Neuronal stem cell (in vitro differentiated cells): ENCODE data around the gene FABP6.
"Not testable (repeated sequence)": the region's sequence is repeated elsewhere in the genome, so short reads cannot be mapped to it uniquely, and the experiment has no call there.

Experiments
- DNase-seq: peaks from one replicate; pipeline ENCODE4 v3.0.0-alpha.2; 2013; ENCODE audit warnings: low spot score
- H2AFZ ChIP-seq: one replicate; pipeline ENCODE4 v1.6.1; 2013; ENCODE audit warnings: mild to moderate bottlenecking, low read length, inconsistent platforms
- H2AK5ac ChIP-seq: 2 replicates; pipeline ENCODE4 v1.6.1; 2013; ENCODE audit warnings: low read depth, mild to moderate bottlenecking, inconsistent platforms, low read length, moderate library complexity, mixed read lengths
- H2BK120ac ChIP-seq: 2 replicates; pipeline ENCODE4 v1.6.1; 2013; ENCODE audit warnings: low read depth, mild to moderate bottlenecking, inconsistent platforms, low read length, moderate library complexity, mixed read lengths
- H2BK12ac ChIP-seq: one replicate; pipeline ENCODE4 v1.6.1; 2013; ENCODE audit warnings: low read length, inconsistent platforms
- H2BK15ac ChIP-seq: 2 replicates; pipeline ENCODE4 v1.6.1; 2013; ENCODE audit warnings: mild to moderate bottlenecking, low read length, inconsistent platforms, mixed read lengths
- H2BK5ac ChIP-seq: one replicate; pipeline ENCODE4 v1.6.1; 2013; ENCODE audit warnings: inconsistent platforms, mild to moderate bottlenecking, low read length, moderate library complexity
- H3K14ac ChIP-seq: one replicate; pipeline ENCODE4 v1.6.1; 2013; ENCODE audit warnings: low read length, inconsistent platforms
- H3K18ac ChIP-seq: 2 replicates; pipeline ENCODE4 v1.6.1; 2013; ENCODE audit warnings: low read length, inconsistent platforms
- H3K23ac ChIP-seq: 2 replicates; pipeline ENCODE4 v1.6.1; 2013; ENCODE audit warnings: low read depth, mild to moderate bottlenecking, mixed read lengths, low read length, inconsistent platforms; ENCODE audit not compliant: poor library complexity
- H3K27ac ChIP-seq: replicated peaks from 3 replicates; pipeline ENCODE4 v1.5.1; 2013; ENCODE audit warnings: low read length, inconsistent platforms
- H3K27me3 ChIP-seq, 3 experiments: 2 replicates each; pipeline ENCODE4 v1.6.1; 2013; ENCODE audit warnings: low read length in 3 of 3, mild to moderate bottlenecking in 2 of 3, inconsistent platforms in 1 of 3, low read depth in 1 of 3, mixed read lengths in 1 of 3, moderate library complexity in 1 of 3; ENCODE audit not compliant: control insufficient read depth in 3 of 3, insufficient read depth in 3 of 3
- H3K36me3 ChIP-seq, 2 donors: replicated peaks in 1 of 2; 2 replicates each; pipeline ENCODE4 v1.6.1; 2013; ENCODE audit warnings: low read length in 2 of 2; ENCODE audit not compliant: control insufficient read depth in 2 of 2, insufficient read depth in 2 of 2
- H3K4ac ChIP-seq: 2 replicates; pipeline ENCODE4 v1.6.1; 2013; ENCODE audit warnings: inconsistent platforms, mild to moderate bottlenecking, low read length, moderate library complexity
- H3K4me1 ChIP-seq, 2 donors: 1 replicate in 1 of 2; 2 replicates in 1 of 2; pipeline ENCODE4 v1.6.1; 2013; ENCODE audit warnings: low read length in 2 of 2, low read depth in 1 of 2; ENCODE audit not compliant: control insufficient read depth in 2 of 2, insufficient read depth in 1 of 2
- H3K4me2 ChIP-seq: one replicate; pipeline ENCODE4 v1.6.1; 2013; ENCODE audit warnings: mild to moderate bottlenecking, low read length, inconsistent platforms; ENCODE audit not compliant: insufficient read depth, poor library complexity, severe bottlenecking
- H3K4me3 ChIP-seq, 2 donors: 2 replicates each; pipeline ENCODE4 v1.5.1; 2013; ENCODE audit warnings: low read length in 2 of 2, mild to moderate bottlenecking in 2 of 2, inconsistent platforms in 1 of 2, moderate library complexity in 1 of 2
- H3K79me1 ChIP-seq: one replicate; pipeline ENCODE4 v1.6.1; 2013; ENCODE audit warnings: low read depth, mild to moderate bottlenecking, inconsistent platforms, low read length, moderate library complexity
- H3K9ac ChIP-seq: one replicate; pipeline ENCODE4 v1.6.1; 2013; ENCODE audit warnings: mild to moderate bottlenecking, low read depth, low read length, inconsistent platforms; ENCODE audit not compliant: poor library complexity
- H3K9me3 ChIP-seq, 2 donors: replicated peaks in 1 of 2; 2 replicates each; pipeline versions ENCODE3 to v1.6.1; 2013; ENCODE audit warnings: low read length in 2 of 2, mild to moderate bottlenecking in 2 of 2, inconsistent platforms in 1 of 2, low read depth in 1 of 2, mixed read lengths in 1 of 2, moderate library complexity in 1 of 2; ENCODE audit not compliant: control insufficient read depth in 2 of 2, insufficient read depth in 1 of 2
- H4K8ac ChIP-seq: one replicate; pipeline ENCODE4 v1.6.1; 2013; ENCODE audit warnings: low read depth, mild to moderate bottlenecking, inconsistent platforms, low read length, moderate library complexity
- H4K91ac ChIP-seq: one replicate; pipeline ENCODE4 v1.6.1; 2013; ENCODE audit warnings: low read length, low read depth, mild to moderate bottlenecking, inconsistent platforms; ENCODE audit not compliant: poor library complexity
- WGBS, 2 donors: extraction: QIAGEN DNeasy Blood & Tissue Kit; methylation state at CpG; one replicate each; pipeline ENCODE4 v1.1.7; 2013; ENCODE audit warnings: missing lambda C conversion rate in 2 of 2, mixed read lengths in 1 of 2; ENCODE audit not compliant: insufficient read length in 2 of 2, insufficient replicate concordance in 1 of 2; ENCODE audit errors: extremely low coverage in 2 of 2; 5-methylcytosine and 5-hydroxymethylcytosine counted together

The FABP6 gene

DNA sequence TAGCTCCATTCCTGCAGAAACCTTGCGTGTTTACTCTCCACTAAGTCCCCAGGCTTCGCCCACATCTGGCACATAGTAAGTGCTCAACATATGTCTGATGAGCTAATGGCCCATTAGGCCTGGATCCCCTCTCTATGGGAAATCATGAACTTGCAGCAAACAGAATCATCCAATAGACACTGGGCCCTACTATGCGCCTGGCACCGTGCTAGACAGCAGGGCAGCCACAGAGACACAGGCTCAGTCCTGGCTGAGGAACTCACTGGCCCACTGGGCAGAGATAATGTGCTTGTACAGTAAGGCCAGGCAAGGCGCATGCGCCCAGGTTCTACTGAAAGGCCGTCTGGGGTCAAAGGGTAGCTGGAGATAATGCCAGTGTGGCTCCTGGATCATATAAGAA lies 36.9 kb upstream of the FABP6 start:
- H2BK15ac ChIP-seq: no peak overlapping the region
- no peaks in the 10 kb centered on the region for H3K27me3 ChIP-seq
- no peak overlapping the region for H3K23ac ChIP-seq
- no peak overlapping the region for H3K4me2 ChIP-seq
- no peaks in the 10 kb centered on the region for H3K79me1 ChIP-seq
- H3K27ac ChIP-seq: no peak overlapping the region
- H2BK5ac ChIP-seq: no peak overlapping the region
- peak overlapping the region; percentile 93 for H3K4ac ChIP-seq
- peaks cover 3 to 8% of the 10 kb centered on the region in 2 donors for H3K4me1 ChIP-seq
- no peak overlapping the region for H2AFZ ChIP-seq
- no peak overlapping the region for H2BK120ac ChIP-seq
- no peak overlapping the region for H4K91ac ChIP-seq
- WGBS, 2 donors: no CpG with 5 or more reads among the region's 7 CpGs
- no peak overlapping the region for H3K4me3 ChIP-seq
- H3K14ac ChIP-seq: no peak overlapping the region
- peak overlapping the region; percentile 40 for H2AK5ac ChIP-seq
- H2BK12ac ChIP-seq: no peak overlapping the region
- H3K9me3 ChIP-seq: no peaks in the 10 kb centered on the region
- H3K18ac ChIP-seq: peak overlapping the region; percentile 48
- no peak overlapping the region for H4K8ac ChIP-seq
- DNase-seq: no peak
- H3K36me3 ChIP-seq: no peaks in the 10 kb centered on the region
- H3K9ac ChIP-seq: no peak overlapping the region

DNA sequence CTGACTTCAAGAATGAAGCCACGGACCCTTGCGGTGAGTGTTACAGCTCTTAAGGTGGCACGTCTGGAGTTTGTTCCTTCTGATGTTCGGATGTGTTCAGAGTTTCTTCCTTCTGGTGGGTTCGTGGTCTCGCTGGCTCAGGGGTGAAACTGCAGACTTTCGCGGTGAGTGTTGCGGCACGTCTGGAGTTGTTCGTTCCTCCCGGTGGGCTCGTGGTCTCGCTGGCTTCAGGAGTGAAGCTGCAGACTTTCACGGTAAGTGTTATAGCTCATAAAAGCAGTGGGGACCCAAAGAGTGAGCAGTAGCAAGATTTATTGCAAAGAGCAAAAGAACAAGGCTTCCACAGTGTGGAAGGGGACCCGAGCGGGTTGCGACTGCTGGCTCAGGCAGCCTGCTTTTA lies 36.2 kb upstream of the FABP6 start:
- not testable (repeated sequence) for H2AK5ac ChIP-seq, H3K36me3 ChIP-seq, H4K8ac ChIP-seq, H2BK15ac ChIP-seq, H3K27me3 ChIP-seq, H3K18ac ChIP-seq, H3K23ac ChIP-seq, H3K27ac ChIP-seq, H2BK120ac ChIP-seq, H2AFZ ChIP-seq, H3K4me2 ChIP-seq, H3K9me3 ChIP-seq, H3K79me1 ChIP-seq, H3K14ac ChIP-seq, H3K4me3 ChIP-seq, H3K9ac ChIP-seq, H4K91ac ChIP-seq, H2BK5ac ChIP-seq, H3K4ac ChIP-seq, DNase-seq, H2BK12ac ChIP-seq
- peaks cover 9 to 12% of the 10 kb centered on the region in 2 donors for H3K4me1 ChIP-seq
- no CpG with 5 or more reads among the region's 18 CpGs for WGBS, 2 donors

DNA sequence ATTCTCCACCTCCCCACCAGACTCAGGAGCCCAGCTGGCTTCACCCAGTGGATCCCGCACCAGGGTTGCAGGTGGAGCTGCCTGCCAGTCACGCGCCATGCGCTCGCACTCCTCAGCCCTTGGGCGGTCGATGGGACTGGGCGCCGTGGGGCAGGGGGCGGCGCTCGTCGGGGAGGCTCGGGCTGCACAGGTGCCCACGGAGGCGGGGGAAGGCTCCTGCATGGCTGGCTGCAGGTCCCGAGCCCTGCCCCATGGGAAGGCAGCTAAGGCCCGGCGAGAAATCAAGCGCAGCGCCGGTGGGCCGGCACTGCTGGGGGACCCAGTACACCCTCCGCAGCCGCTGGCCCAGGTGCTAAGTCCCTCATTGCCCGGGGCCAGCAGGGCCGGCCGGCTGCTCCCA lies 35.5 kb upstream of the FABP6 start:
- WGBS, 2 donors: no CpG with 5 or more reads among the region's 28 CpGs
- not testable (repeated sequence) for H2BK12ac ChIP-seq

DNA sequence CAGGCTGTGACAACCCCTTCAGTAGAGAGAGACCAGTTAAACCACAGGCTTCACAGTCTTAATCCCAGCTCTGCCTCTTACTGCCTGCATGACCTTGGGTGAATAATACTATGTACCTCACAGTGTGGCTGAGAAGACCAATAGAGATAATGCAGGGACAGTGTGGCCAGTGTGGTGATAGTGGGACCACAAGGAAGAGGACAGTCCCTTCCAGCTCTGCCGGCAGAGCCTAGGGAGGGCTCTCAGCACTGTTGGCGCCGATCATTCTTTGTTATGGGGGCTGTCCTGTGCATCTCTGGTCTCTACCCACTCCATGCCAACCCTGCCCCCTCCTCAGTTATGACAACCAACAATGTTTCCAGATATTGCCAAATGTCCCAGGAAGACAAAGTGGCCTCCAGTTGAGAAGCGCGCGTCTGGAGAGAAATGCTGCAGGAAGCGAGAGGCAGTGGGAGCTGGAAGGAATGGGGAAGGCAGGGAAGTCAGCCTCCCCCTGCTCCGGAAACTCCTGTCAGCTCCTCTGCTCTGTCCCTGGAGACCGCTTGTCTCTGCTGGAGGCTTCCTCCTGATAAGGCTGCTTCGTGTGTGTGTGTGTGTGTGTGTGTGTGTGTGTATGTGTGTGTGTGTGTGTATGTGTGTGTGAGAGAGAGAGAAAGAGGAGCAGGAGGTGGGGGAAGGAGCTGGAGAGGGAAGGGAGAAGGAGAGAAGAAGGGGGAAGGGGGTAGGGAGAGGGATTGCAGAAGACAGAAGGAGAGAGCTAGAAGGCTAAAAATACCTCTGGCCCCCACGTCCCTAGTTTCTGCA lies 31.8 kb upstream of the FABP6 start:
- Histone ChIP-seq H3K9me3 (no peaks in the 10 kb centered on the region), H2AK5ac (no peak overlapping the region), H3K79me1 (no peaks in the 10 kb centered on the region), H3K27me3 (no peaks in the 10 kb centered on the region), H3K18ac (peak overlapping the region; percentile 87), H2BK5ac (no peak overlapping the region), H2AFZ (peak overlapping the region; percentile 92), H3K36me3 (no peaks in the 10 kb centered on the region), H3K4me3 (no peak overlapping the region), H3K23ac (no peak overlapping the region), H3K9ac (peak overlapping the region; percentile 70), H4K91ac (peak overlapping the region; percentile 69), H4K8ac (no peak overlapping the region), H3K4me1 (peaks cover 23 to 24% of the 10 kb centered on the region in 2 donors), H2BK15ac (peak overlapping the region; percentile 27), H3K4me2 (peak overlapping the region; percentile 33), H3K4ac (no peak overlapping the region), H2BK120ac (no peak overlapping the region), H2BK12ac (no peak overlapping the region), H3K27ac (no peak overlapping the region), H3K14ac (no peak overlapping the region)
- WGBS, 2 donors: no CpG with 5 or more reads among the region's 11 CpGs
- no peak for DNase-seq

More for the DNA sequence above, 35.5 kb upstream of the FABP6 start:
- H3K23ac ChIP-seq, H2BK15ac ChIP-seq, H4K91ac ChIP-seq, H2BK120ac ChIP-seq, H3K36me3 ChIP-seq, H3K4ac ChIP-seq, H4K8ac ChIP-seq, H3K4me3 ChIP-seq, H2AK5ac ChIP-seq, H3K18ac ChIP-seq, H3K4me2 ChIP-seq, H2BK5ac ChIP-seq, H2AFZ ChIP-seq, H3K27ac ChIP-seq, H3K79me1 ChIP-seq, H3K27me3 ChIP-seq, DNase-seq, H3K9me3 ChIP-seq, H3K9ac ChIP-seq, H3K14ac ChIP-seq: not testable (repeated sequence)
- peaks cover 15 to 16% of the 10 kb centered on the region in 2 donors for H3K4me1 ChIP-seq
